HepG2 (cell line): ENCODE results near the gene FKBP10. TPM values are rescaled to one million over a fixed set of nuclear protein-coding genes. Genes with fewer than 3 reads are reported as not detected.
A peak's percentile ranks its signal among the peaks of the same experiment; 100 is the strongest.

Source experiments
- CHD2 ChIP-seq: IDR thresholded peaks from 2 replicates; pipeline ENCODE4 v1.6.1; 2011; ENCODE audit warnings: low read depth, low read length, improper control_type of control experiment
- ETV5 ChIP-seq: IDR thresholded peaks from 2 replicates; pipeline ENCODE4 v1.6.1; 2018; ENCODE audit warnings: missing biosample characterization, missing genetic modification reagents, inconsistent platforms, borderline replicate concordance
- GABPA ChIP-seq, 2 experiments: IDR thresholded peaks; 2 replicates each; pipeline ENCODE4 v1.6.1; 2011 to 2016; ENCODE audit warnings: low read depth in 2 of 2, low read length in 1 of 2, missing biosample characterization in 1 of 2, missing genetic modification characterization in 1 of 2
- HOMEZ ChIP-seq: IDR thresholded peaks from 2 replicates; pipeline ENCODE4 v1.6.1; 2016; ENCODE audit warnings: low read depth
- KLF13 ChIP-seq: sonication (generic); formaldehyde crosslinking; IDR thresholded peaks from 2 replicates; pipeline ENCODE4 v1.4.0; 2020; ENCODE audit warnings: mild to moderate bottlenecking, missing genetic modification reagents
- MBNL3 ChIP-seq: fragments of 250-450 bp; sonication (Bioruptor Pico); conservative IDR thresholded peaks from 2 replicates; pipeline ENCODE4 v1.8.0; 2022; ENCODE audit warnings: mild to moderate bottlenecking, inconsistent platforms
- NFKBIZ ChIP-seq: IDR thresholded peaks from 2 replicates; pipeline ENCODE4 v1.6.1; 2018; ENCODE audit warnings: missing genetic modification reagents, missing compliant biosample characterization
- RFXANK ChIP-seq: IDR thresholded peaks from 2 replicates; pipeline ENCODE4 v1.6.1; 2016
- RNF2 ChIP-seq: fragments of 450-650 bp; conservative IDR thresholded peaks from 2 replicates; pipeline ENCODE4 v1.6.1; 2016; ENCODE audit warnings: low read depth
- ZFP41 ChIP-seq: sonication (generic); formaldehyde crosslinking; IDR thresholded peaks from 2 replicates; pipeline ENCODE4 v1.4.0; 2020; ENCODE audit warnings: mild to moderate bottlenecking, missing genetic modification reagents, borderline replicate concordance
- ZFX ChIP-seq: sonication (generic); formaldehyde crosslinking; IDR thresholded peaks from 2 replicates; pipeline ENCODE4 v1.4.0; 2020; ENCODE audit warnings: mild to moderate bottlenecking, low read depth, missing genetic modification reagents, moderate library complexity
- ZNF260 ChIP-seq: sonication (generic); formaldehyde crosslinking; IDR thresholded peaks from 2 replicates; pipeline ENCODE4 v1.4.0; 2020; ENCODE audit warnings: missing genetic modification reagents, low read depth, mild to moderate bottlenecking, borderline replicate concordance
- ZNF446 ChIP-seq: sonication (generic); formaldehyde crosslinking; IDR thresholded peaks from 2 replicates; pipeline ENCODE4 v1.5.0; 2020; ENCODE audit warnings: mild to moderate bottlenecking, missing genetic modification reagents
- ZNF558 ChIP-seq: sonication (generic); formaldehyde crosslinking; IDR thresholded peaks from 2 replicates; pipeline ENCODE4 v1.9.0; 2022; ENCODE audit warnings: mild to moderate bottlenecking, missing genetic modification reagents, borderline replicate concordance
- polyA plus RNA-seq, 8 experiments: library from polyadenylated mRNA; depleted of rRNA in 3 of 8; stranded (reverse) in 7 of 8; unstranded in 1 of 8; fragments of >200 nt; fragmentation: Illumina TruSeq in 4 of 8; extraction: Trizol in 4 of 8; gene quantifications; 2 replicates each; pipeline versions ENCODE4 v1.2.1 to v1.2.3, GENCODE V29; 2011 to 2016; ENCODE audit warnings: low read depth in 4 of 8, missing spikeins in 1 of 8, mixed read lengths in 1 of 8; ENCODE audit not compliant: insufficient read depth in 1 of 8
- total RNA-seq, 5 experiments: library from RNA; depleted of rRNA; stranded (reverse); fragments of >200 nt; fragmentation: Illumina TruSeq; extraction: Trizol; gene quantifications; 2 replicates each; pipeline ENCODE4 v1.2.3, GENCODE V29; 2016; ENCODE audit warnings: low read depth in 1 of 5
- TF ChIP-seq, protein P1 (sequence below), 2 experiments: sonication (generic) in 1 of 2; formaldehyde crosslinking in 1 of 2; IDR thresholded peaks; 2 replicates each; pipeline versions ENCODE4 v1.4.0 to v1.6.1; 2018 to 2020; ENCODE audit warnings: missing genetic modification reagents in 2 of 2, borderline replicate concordance in 1 of 2, low read depth in 1 of 2, mild to moderate bottlenecking in 1 of 2, missing biosample characterization in 1 of 2
- TF ChIP-seq, protein P2 (sequence below): sonication (generic); formaldehyde crosslinking; IDR thresholded peaks from 2 replicates; pipeline ENCODE4 v1.4.0; 2020; ENCODE audit warnings: missing genetic modification reagents, borderline replicate concordance
- TF ChIP-seq, protein P3 (sequence below): IDR thresholded peaks from 2 replicates; pipeline ENCODE4 v1.6.1; 2016; ENCODE audit warnings: mild to moderate bottlenecking
- TF ChIP-seq, protein P4 (sequence below): IDR thresholded peaks from 2 replicates; pipeline ENCODE4 v1.6.1; 2012; ENCODE audit warnings: inconsistent platforms
- TF ChIP-seq, protein P5 (sequence below): IDR thresholded peaks from 2 replicates; pipeline ENCODE4 v1.6.1; 2018; ENCODE audit warnings: missing genetic modification reagents

The FKBP10 gene
- total and polyA plus RNA-seq, 2 of the 13 experiments (the other 11 are each of a cell fraction or from before 2014, with no cell fraction given) = 149 to 573 TPM

GRCh38 chr17:41792845-41793783 lies 19.7 kb upstream of the FKBP10 start (continued):
- peak; percentile 59 for TF ChIP-seq HOMEZ (CRISPR knock-in tag)
- peak; percentile 74 for TF ChIP-seq ZFX (CRISPR knock-in tag)
- TF ChIP-seq, protein P1, sequence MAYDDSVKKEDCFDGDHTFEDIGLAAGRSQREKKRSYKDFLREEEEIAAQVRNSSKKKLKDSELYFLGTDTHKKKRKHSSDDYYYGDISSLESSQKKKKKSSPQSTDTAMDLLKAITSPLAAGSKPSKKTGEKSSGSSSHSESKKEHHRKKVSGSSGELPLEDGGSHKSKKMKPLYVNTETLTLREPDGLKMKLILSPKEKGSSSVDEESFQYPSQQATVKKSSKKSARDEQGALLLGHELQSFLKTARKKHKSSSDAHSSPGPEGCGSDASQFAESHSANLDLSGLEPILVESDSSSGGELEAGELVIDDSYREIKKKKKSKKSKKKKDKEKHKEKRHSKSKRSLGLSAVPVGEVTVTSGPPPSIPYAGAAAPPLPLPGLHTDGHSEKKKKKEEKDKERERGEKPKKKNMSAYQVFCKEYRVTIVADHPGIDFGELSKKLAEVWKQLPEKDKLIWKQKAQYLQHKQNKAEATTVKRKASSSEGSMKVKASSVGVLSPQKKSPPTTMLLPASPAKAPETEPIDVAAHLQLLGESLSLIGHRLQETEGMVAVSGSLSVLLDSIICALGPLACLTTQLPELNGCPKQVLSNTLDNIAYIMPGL (CRISPR knock-in tag; IDR thresholded peaks at IDR 0.05; ENCODE audit: borderline replicate concordance in 1 of 2, low read depth in 1 of 2) = peak; percentile 24 to 33; a peak in 1 of 4 replicates
- TF ChIP-seq RFXANK (CRISPR knock-in tag) = no peak
- TF ChIP-seq, protein P2, sequence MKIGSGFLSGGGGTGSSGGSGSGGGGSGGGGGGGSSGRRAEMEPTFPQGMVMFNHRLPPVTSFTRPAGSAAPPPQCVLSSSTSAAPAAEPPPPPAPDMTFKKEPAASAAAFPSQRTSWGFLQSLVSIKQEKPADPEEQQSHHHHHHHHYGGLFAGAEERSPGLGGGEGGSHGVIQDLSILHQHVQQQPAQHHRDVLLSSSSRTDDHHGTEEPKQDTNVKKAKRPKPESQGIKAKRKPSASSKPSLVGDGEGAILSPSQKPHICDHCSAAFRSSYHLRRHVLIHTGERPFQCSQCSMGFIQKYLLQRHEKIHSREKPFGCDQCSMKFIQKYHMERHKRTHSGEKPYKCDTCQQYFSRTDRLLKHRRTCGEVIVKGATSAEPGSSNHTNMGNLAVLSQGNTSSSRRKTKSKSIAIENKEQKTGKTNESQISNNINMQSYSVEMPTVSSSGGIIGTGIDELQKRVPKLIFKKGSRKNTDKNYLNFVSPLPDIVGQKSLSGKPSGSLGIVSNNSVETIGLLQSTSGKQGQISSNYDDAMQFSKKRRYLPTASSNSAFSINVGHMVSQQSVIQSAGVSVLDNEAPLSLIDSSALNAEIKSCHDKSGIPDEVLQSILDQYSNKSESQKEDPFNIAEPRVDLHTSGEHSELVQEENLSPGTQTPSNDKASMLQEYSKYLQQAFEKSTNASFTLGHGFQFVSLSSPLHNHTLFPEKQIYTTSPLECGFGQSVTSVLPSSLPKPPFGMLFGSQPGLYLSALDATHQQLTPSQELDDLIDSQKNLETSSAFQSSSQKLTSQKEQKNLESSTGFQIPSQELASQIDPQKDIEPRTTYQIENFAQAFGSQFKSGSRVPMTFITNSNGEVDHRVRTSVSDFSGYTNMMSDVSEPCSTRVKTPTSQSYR (CRISPR knock-in tag) = peak; percentile 65
- no peak; the same call in 1 of the 2 replicates for TF ChIP-seq ETV5 (CRISPR knock-in tag)
- no peak for TF ChIP-seq GABPA (IDR thresholded peaks at IDR 0.05; ENCODE audit: low read depth, low read length)
- no peak for TF ChIP-seq GABPA (CRISPR knock-in tag; IDR thresholded peaks at IDR 0.05; ENCODE audit: low read depth)
- TF ChIP-seq ZNF446 = no peak
- TF ChIP-seq, protein P3, sequence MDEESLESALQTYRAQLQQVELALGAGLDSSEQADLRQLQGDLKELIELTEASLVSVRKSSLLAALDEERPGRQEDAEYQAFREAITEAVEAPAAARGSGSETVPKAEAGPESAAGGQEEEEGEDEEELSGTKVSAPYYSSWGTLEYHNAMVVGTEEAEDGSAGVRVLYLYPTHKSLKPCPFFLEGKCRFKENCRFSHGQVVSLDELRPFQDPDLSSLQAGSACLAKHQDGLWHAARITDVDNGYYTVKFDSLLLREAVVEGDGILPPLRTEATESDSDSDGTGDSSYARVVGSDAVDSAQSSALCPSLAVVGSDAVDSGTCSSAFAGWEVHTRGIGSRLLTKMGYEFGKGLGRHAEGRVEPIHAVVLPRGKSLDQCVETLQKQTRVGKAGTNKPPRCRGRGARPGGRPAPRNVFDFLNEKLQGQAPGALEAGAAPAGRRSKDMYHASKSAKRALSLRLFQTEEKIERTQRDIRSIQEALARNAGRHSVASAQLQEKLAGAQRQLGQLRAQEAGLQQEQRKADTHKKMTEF (CRISPR knock-in tag) = no peak
- TF ChIP-seq KLF13 (CRISPR knock-in tag) = 0 out of 2 replicates have a peak, but pooled peaks have one; percentile 39
- TF ChIP-seq CHD2 = no peak
- TF ChIP-seq, protein P4, sequence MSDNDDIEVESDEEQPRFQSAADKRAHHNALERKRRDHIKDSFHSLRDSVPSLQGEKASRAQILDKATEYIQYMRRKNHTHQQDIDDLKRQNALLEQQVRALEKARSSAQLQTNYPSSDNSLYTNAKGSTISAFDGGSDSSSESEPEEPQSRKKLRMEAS = peak; percentile 1
- no peak for TF ChIP-seq RNF2
- TF ChIP-seq ZFP41 (CRISPR knock-in tag) = 0 out of 2 replicates have a peak, but pooled peaks have one; percentile 70
- TF ChIP-seq NFKBIZ = 0 out of 2 replicates have a peak, but pooled peaks have one; percentile 21
- no peak for TF ChIP-seq MBNL3
- TF ChIP-seq, protein P5, sequence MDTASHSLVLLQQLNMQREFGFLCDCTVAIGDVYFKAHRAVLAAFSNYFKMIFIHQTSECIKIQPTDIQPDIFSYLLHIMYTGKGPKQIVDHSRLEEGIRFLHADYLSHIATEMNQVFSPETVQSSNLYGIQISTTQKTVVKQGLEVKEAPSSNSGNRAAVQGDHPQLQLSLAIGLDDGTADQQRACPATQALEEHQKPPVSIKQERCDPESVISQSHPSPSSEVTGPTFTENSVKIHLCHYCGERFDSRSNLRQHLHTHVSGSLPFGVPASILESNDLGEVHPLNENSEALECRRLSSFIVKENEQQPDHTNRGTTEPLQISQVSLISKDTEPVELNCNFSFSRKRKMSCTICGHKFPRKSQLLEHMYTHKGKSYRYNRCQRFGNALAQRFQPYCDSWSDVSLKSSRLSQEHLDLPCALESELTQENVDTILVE (CRISPR knock-in tag) = no peak; the same call in 1 of the 2 replicates
- no peak for TF ChIP-seq ZNF260
- 0 out of 2 replicates have a peak, but pooled peaks have one; percentile 25 for TF ChIP-seq ZNF558 (CRISPR knock-in tag)
